Thoracic aorta (tissue), 2 donors: ENCODE measurements around the gene IL22RA2. TPM values are rescaled to one million over a fixed set of nuclear protein-coding genes. Genes with fewer than 3 reads are reported as not detected.

Source experiments
- ATAC-seq: fragments of 150-250 bp; one replicate; pipeline ENCODE4 v1.8.0; 2017; ENCODE audit warnings: low read depth; ENCODE audit not compliant: insufficient number of reproducible peaks, low FRiP score
- DNase-seq: peaks from one replicate; pipeline ENCODE4 v3.0.0-alpha.2; 2020; ENCODE audit warnings: low spot score
- H3K27ac ChIP-seq, 2 donors: fragments of 200-600 bp; sonication (generic); 1 replicate in 1 of 2; 2 replicates in 1 of 2; pipeline ENCODE4 v1.5.1; 2016; ENCODE audit warnings: mild to moderate bottlenecking in 2 of 2, moderate library complexity in 2 of 2
- H3K27me3 ChIP-seq: fragments of 200-600 bp; sonication (generic); replicated peaks from 2 replicates; pipeline ENCODE4 v1.6.0; 2016; ENCODE audit warnings: mild to moderate bottlenecking; ENCODE audit not compliant: insufficient read depth
- H3K36me3 ChIP-seq: fragments of 200-600 bp; sonication (generic); one replicate; pipeline ENCODE4 v1.5.1; 2016
- H3K4me1 ChIP-seq, 2 donors: fragments of 200-600 bp; sonication (generic); 1 replicate in 1 of 2; 2 replicates in 1 of 2; pipeline versions ENCODE4 v1.5.1 to v1.6.0; 2016; ENCODE audit warnings: low read depth in 2 of 2, mild to moderate bottlenecking in 1 of 2; ENCODE audit not compliant: control insufficient read depth in 1 of 2
- H3K4me3 ChIP-seq: fragments of 200-600 bp; sonication (generic); 2 replicates; pipeline ENCODE4 v1.5.1; 2016; ENCODE audit warnings: mild to moderate bottlenecking
- H3K9me3 ChIP-seq: fragments of 200-600 bp; sonication (generic); 2 replicates; pipeline ENCODE4 v1.5.1; 2016
- CTCF ChIP-seq: fragments of 200-600 bp; sonication (generic); IDR thresholded peaks from one replicate; pipeline ENCODE4 v1.5.1; 2019; ENCODE audit warnings: antibody characterized with exemption
- total RNA-seq, 2 donors: library from RNA; depleted of rRNA; stranded (reverse); fragments of >200 nt; gene quantifications; one replicate each; pipeline versions ENCODE4 v1.1.0 to v1.2.3, GENCODE V29; 2016

The IL22RA2 gene
- total RNA-seq, 2 donors from 2014 or later = not detected

DNA sequence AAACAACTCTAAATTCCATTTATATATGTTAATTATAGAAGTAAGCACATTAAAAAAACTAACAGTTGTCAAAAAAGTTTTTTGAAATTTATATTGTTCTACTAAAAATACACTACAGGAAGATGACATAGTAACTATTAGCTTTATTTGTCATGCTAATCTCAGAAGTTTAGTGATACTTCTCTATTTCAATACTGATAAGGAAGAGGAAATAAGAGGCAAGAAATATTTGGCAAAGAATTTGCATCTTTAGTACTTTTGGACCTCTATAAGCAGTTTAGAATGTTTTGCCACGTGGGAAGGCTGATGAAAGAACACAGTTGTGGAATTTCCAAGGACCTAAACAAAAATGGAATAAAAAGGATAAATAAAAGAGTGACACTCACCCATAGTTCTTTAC lies 33.1 kb upstream of the IL22RA2 start:
- DNase-seq = no peak
- H3K27me3 ChIP-seq = no peaks in the 10 kb centered on the region
- no peak overlapping the region for H3K4me3 ChIP-seq
- H3K27ac ChIP-seq = no peak overlapping the region
- no peak for ATAC-seq
- peaks cover 24% of the 10 kb centered on the region for H3K36me3 ChIP-seq
- no peak for TF ChIP-seq CTCF
- H3K4me1 ChIP-seq = peaks cover 24 to 40% of the 10 kb centered on the region in 2 donors
- H3K9me3 ChIP-seq = no peaks in the 10 kb centered on the region

- DNase-seq (no peak), ATAC-seq (no peak)
- no peaks in the 10 kb centered on the region for H3K9me3 ChIP-seq
- H3K27me3 ChIP-seq = no peaks in the 10 kb centered on the region
- no peak overlapping the region for H3K4me3 ChIP-seq
- H3K4me1 ChIP-seq = peaks cover 7 to 17% of the 10 kb centered on the region in 2 donors
- TF ChIP-seq CTCF = no peak
- no peak overlapping the region for H3K27ac ChIP-seq
- H3K36me3 ChIP-seq = peaks cover 38% of the 10 kb centered on the region
Measured at GRCh38 chr6:137203256-137203655, 29.8 kb upstream of the IL22RA2 start.

DNA sequence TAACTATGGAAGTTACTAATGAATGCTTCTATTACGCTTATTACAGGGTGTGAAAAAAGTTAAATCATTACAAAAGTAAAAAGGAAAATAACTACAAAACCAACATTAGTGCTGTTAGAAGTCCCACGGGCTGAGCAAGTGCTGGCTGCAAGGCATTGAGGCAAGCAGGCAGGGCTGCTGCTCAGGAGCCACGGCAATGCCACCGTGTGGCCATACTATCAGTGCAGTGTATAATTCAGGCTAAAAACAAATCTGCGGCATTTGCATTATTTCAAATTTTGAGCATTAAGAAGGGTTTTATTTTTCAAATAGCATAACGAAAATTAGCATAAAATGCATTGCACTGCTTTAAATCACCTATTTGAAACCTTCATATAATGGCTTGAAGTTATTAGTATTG lies 28.6 kb upstream of the IL22RA2 start:
- H3K4me3 ChIP-seq = no peak overlapping the region

GRCh38 chr6:137201006-137201405 lies 27.6 kb upstream of the IL22RA2 start:
- H3K36me3 ChIP-seq = peaks cover 47% of the 10 kb centered on the region
- peaks cover 0 to 2% of the 10 kb centered on the region in 2 donors for H3K4me1 ChIP-seq
- TF ChIP-seq CTCF = no peak
- ATAC-seq (no peak), DNase-seq (no peak)
- H3K27ac ChIP-seq = no peak overlapping the region
- no peak overlapping the region for H3K4me3 ChIP-seq
- no peaks in the 10 kb centered on the region for H3K9me3 ChIP-seq
- no peaks in the 10 kb centered on the region for H3K27me3 ChIP-seq

More for the DNA sequence above, 28.6 kb upstream of the IL22RA2 start:
- no peak for DNase-seq
- Histone ChIP-seq H3K4me1 (peaks cover 5 to 13% of the 10 kb centered on the region in 2 donors), H3K9me3 (no peaks in the 10 kb centered on the region), H3K36me3 (peaks cover 45% of the 10 kb centered on the region), H3K27ac (no peak overlapping the region), H3K27me3 (no peaks in the 10 kb centered on the region)
- no peak for ATAC-seq
- no peak for TF ChIP-seq CTCF

DNA sequence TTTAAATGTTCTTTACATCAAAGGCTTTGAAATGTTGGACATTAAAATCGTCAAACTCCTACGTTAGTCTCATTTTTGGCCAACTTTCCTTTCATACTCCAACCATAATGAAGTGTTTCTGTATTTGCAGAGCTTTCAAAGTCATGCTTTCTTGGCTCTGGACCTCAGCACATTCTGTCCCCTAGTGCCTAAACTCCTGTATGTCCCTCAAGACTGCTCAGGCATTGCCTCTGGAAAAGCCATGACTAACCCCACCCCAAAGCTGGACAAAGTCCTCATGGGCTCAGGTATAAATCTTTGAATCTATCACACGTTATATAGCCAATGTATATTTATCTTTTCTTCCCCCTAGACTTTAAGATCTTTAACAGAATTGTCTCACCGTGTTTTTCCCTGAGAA lies 26.8 kb upstream of the IL22RA2 start:
- Histone ChIP-seq H3K27me3 (no peaks in the 10 kb centered on the region), H3K9me3 (no peaks in the 10 kb centered on the region), H3K4me1 (no peaks in the 10 kb centered on the region), H3K27ac (no peak overlapping the region), H3K36me3 (peaks cover 47% of the 10 kb centered on the region), H3K4me3 (no peak overlapping the region)
- ATAC-seq = no peak
- TF ChIP-seq CTCF = no peak
- no peak for DNase-seq
